ENCODE measurements around the gene EIF2D.

EIF2D gene

DNA sequence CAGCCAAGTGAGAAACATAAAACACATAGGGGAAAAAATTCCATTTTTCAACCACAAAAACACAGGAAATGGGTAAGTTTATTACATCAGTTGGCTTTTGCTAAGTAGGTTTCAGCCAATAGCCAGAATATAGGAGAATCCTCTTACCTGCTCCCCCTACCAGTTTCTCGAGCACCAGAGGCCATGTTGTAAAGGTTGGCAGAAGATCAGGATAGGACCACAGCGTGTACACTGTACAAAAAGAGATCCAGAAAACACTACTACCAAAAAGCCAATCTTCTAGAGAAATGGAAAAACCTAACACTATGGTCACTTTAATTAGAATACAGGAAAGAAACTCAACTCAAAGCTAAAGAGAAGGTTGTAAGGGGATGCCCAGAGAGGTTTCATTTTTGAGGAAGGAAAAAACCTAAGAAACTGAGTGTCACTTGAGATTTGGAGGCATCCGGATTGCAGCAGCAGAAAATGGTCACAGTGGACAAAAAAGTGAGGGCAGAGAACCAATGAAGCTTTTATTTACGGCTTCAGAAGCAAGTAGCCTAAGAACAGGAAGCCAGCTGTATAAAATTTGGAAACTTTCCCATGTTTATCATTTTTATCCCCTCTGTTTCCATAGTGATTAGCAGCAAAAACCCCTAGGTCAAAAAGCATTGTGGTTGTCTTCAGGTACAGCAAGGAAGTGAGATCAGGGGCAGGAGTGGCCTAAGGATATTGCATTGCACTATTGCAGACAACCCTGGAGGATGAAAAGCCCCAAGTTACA lies 2.9 kb downstream of the EIF2D start:
- peak in 1 of 2 donors; percentile 42 for DNase-seq (ENCODE audit: low read depth in 2 of 2)
- no peak overlapping the region for H3K4me3 ChIP-seq (replicated peaks in 1 of 2; ENCODE audit: low read depth in 2 of 2, low read length in 2 of 2)
- TF ChIP-seq CTCF (IDR thresholded peaks at IDR 0.05; ENCODE audit: low read depth, low read length) = no peak

GRCh38 chr1:206608108-206608698 lies 4.1 kb downstream of the EIF2D start:
- peak; percentile 54 to 60 for DNase-seq (ENCODE audit: low read depth in 2 of 2)
- H3K4me3 ChIP-seq (replicated peaks in 1 of 2; ENCODE audit: low read depth in 2 of 2, low read length in 2 of 2) = no peak overlapping the region

DNA sequence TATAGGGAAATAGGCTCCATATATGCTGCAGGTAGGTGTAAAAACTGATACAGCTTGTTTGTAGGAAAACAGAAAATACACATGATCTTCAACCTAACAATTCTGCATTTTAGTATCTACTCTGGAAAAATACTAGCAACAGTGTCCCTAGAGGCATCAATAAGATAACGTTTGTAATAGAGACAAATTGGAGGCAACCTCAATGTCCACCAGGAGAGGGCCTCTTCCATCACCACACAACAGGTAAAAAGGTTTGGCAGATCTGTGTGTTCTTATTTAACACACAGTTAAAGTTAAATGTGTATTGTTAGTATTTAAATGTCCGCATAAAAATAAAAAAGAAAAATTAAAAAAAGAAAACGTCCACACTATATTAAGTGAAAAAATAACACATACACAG lies 5.4 kb downstream of the EIF2D start:
- peak; percentile 58 for TF ChIP-seq CTCF (IDR thresholded peaks at IDR 0.05; ENCODE audit: low read depth, low read length)
- peak; percentile 34 to 39 for DNase-seq (ENCODE audit: low read depth in 2 of 2)
- H3K4me3 ChIP-seq (replicated peaks in 1 of 2; ENCODE audit: low read depth in 2 of 2, low read length in 2 of 2) = no peak overlapping the region

More at GRCh38 chr1:206608108-206608698, 4.1 kb downstream of the EIF2D start:
- peak; percentile 87 for TF ChIP-seq CTCF (IDR thresholded peaks at IDR 0.05; ENCODE audit: low read depth, low read length)

- H3K4me3 ChIP-seq (replicated peaks in 1 of 2; ENCODE audit: low read depth in 2 of 2, low read length in 2 of 2) = no peak overlapping the region
- DNase-seq (ENCODE audit: low read depth in 2 of 2) = no peak
- TF ChIP-seq CTCF (IDR thresholded peaks at IDR 0.05; ENCODE audit: low read depth, low read length) = no peak
These were observed 7.4 kb downstream of the EIF2D start for GRCh38 chr1:206604861-206605260.

DNA sequence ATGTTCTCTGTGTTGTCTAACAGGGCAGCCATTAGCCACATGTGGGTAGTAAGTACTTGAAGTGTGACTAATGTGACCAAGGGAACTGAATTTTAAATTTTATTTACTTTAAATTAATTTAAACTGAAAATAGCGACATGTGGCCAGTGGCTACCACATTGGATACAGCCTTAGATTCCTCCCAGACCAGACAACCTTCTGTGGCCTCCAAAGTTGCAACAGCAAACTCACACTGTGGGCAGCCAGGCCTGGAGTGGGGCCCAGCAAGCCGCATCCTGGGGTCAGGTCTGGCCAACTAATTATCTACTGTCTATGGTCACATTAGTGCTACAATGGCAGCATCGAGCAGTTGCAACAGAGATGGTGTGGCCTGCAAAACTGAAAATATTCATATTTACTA lies 11.7 kb downstream of the EIF2D start:
- DNase-seq (ENCODE audit: low read depth in 2 of 2) = peak in 1 of 2 donors; percentile 22
- no peak for TF ChIP-seq CTCF (IDR thresholded peaks at IDR 0.05; ENCODE audit: low read depth, low read length)

DNA sequence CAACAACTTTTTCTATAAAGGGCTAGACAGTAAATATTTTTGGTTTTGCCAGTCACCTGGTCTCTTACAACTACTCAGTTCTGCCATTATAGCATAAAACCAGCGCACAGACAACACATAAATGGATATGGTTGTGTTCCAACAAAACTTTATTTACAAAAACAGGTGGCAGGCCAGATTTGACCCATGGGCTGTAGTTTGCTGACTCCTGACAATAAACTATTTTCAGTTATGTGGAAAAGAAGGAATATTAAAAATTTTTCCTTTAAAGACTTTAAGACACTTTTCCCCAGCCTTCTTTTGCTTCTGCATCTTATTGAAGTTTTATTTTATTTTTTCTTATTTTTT lies 16.0 kb downstream of the EIF2D start:
- no peak overlapping the region for H3K4me3 ChIP-seq (replicated peaks in 1 of 2; ENCODE audit: low read depth in 2 of 2, low read length in 2 of 2)
- DNase-seq (ENCODE audit: low read depth in 2 of 2) = no peak
- no peak for TF ChIP-seq CTCF (IDR thresholded peaks at IDR 0.05; ENCODE audit: low read depth, low read length)

More for the DNA sequence above, 11.7 kb downstream of the EIF2D start:
- H3K4me3 ChIP-seq (replicated peaks in 1 of 2; ENCODE audit: low read depth in 2 of 2, low read length in 2 of 2) = no peak overlapping the region

Measured in cardiac fibroblast (primary cell).